HCT116 (cell line): ENCODE measurements around the gene USF2. TPM values are rescaled to one million over a fixed set of nuclear protein-coding genes. Genes with fewer than 3 reads are reported as not detected.

ENCODE experiments used
- ATAC-seq: fragments of 200-7000 bp; cut with Tn5 transposase; 2 replicates; pipeline ENCODE4 v1.9.1; 2020; ENCODE audit warnings: mild to moderate bottlenecking, moderate library complexity
- BruUV-seq: library from RNA; stranded (reverse); fragments of 400-500 nt; replicated peaks from 2 replicates; lab custom pipeline; 2021; lab: Mats Ljungman, UMichigan
- CTCF ChIA-PET: fragments of 300-600 bp; sonication (Branson Sonifier 250); formaldehyde crosslinking; loops from one replicate; lab custom pipeline; 2021; ENCODE audit warnings: antibody characterized with exemption; lab: Charles Lee
- POLR2A ChIA-PET: fragments of 300-600, 350-600 bp; sonication (Branson Sonifier 250); formaldehyde crosslinking; loops from one replicate; lab custom pipeline; 2021; ENCODE audit warnings: antibody characterized with exemption; lab: Charles Lee
- RAD21 ChIA-PET, 2 experiments: fragments of 300-600 bp; sonication (Branson Sonifier 250); formaldehyde crosslinking; loops; one replicate each; lab custom pipeline; 2023; ENCODE audit warnings: low total read pairs in 2 of 2; ENCODE audit not compliant: uncharacterized antibody in 2 of 2, unreplicated experiment in 2 of 2, low non-redundant PET in 1 of 2; lab: Charles Lee
- DNase-seq: peaks from one replicate; pipeline ENCODE4 v3.0.0-alpha.2; 2010; ENCODE audit warnings: low read depth, low spot score
- H2AFZ ChIP-seq: fragments of 200-600 bp; shearing (Covaris generic), sonication (generic); 2 replicates; pipeline ENCODE4 v1.6.1; 2017; ENCODE audit warnings: low read depth, mixed run types, mixed read lengths, antibody characterized with exemption, low read length; ENCODE audit not compliant: poor library complexity, severe bottlenecking
- H3K27ac ChIP-seq: 2 replicates; pipeline ENCODE4 v1.5.1; 2012; ENCODE audit warnings: low read depth, low read length
- H3K27me3 ChIP-seq: fragments of 200-600 bp; sonication (generic); 2 replicates; pipeline ENCODE4 v1.6.1; 2016; ENCODE audit warnings: mixed run types, low read length, mixed read lengths; ENCODE audit not compliant: insufficient read depth
- H3K36me3 ChIP-seq, 2 experiments: fragments of 200-500 bp in 1 of 2; fragments of 200-600 bp in 1 of 2; sonication (Bioruptor generic) in 1 of 2; sonication (generic) in 1 of 2; 2 replicates each; pipeline versions ENCODE4 v1.5.1 to v1.6.1; 2014 to 2016; ENCODE audit warnings: low read length in 2 of 2, inconsistent platforms in 1 of 2, mixed read lengths in 1 of 2, mixed run types in 1 of 2; ENCODE audit not compliant: insufficient read depth in 2 of 2, control insufficient read depth in 1 of 2
- H3K4me1 ChIP-seq, 2 experiments: fragments of 200-600 bp in 1 of 2; sonication (generic) in 1 of 2; 2 replicates each; pipeline versions ENCODE4 v1.5.1 to v1.6.1; 2012 to 2017; ENCODE audit warnings: low read length in 2 of 2, inconsistent platforms in 1 of 2, mild to moderate bottlenecking in 1 of 2, mixed read lengths in 1 of 2, mixed run types in 1 of 2, moderate library complexity in 1 of 2; ENCODE audit not compliant: insufficient read depth in 2 of 2, control insufficient read depth in 1 of 2
- H3K4me2 ChIP-seq: fragments of 200-600 bp; sonication (generic); 2 replicates; pipeline ENCODE4 v1.6.1; 2017; ENCODE audit warnings: mixed run types, low read length, mixed read lengths
- H3K4me3 ChIP-seq, 2 experiments: fragments of 200-600 bp in 1 of 2; sonication (generic) in 1 of 2; replicated peaks in 1 of 2; 2 replicates each; pipeline ENCODE4 v1.5.1; 2011 to 2016; ENCODE audit warnings: low read length in 2 of 2, control low read depth in 1 of 2, low read depth in 1 of 2, mild to moderate bottlenecking in 1 of 2, mixed read lengths in 1 of 2, mixed run types in 1 of 2
- H3K79me2 ChIP-seq: fragments of 200-600 bp; sonication (generic); 2 replicates; pipeline ENCODE4 v1.6.1; 2017; ENCODE audit warnings: mild to moderate bottlenecking, mixed run types, low read length, moderate library complexity, mixed read lengths; ENCODE audit not compliant: insufficient read depth
- H3K9ac ChIP-seq: fragments of 200-600 bp; sonication (generic); 2 replicates; pipeline ENCODE4 v1.6.1; 2016; ENCODE audit warnings: low read length, mixed read lengths
- H3K9me2 ChIP-seq: fragments of 200-600 bp; sonication (generic), shearing (Covaris generic); 2 replicates; pipeline ENCODE4 v1.6.1; 2017; ENCODE audit warnings: mixed run types, mild to moderate bottlenecking, moderate library complexity; ENCODE audit not compliant: insufficient read depth
- H3K9me3 ChIP-seq, 2 experiments: fragments of 200-500 bp in 1 of 2; fragments of 200-600 bp in 1 of 2; sonication (Bioruptor generic) in 1 of 2; sonication (generic) in 1 of 2; 2 replicates each; pipeline ENCODE4 v1.6.1; 2014 to 2017; ENCODE audit warnings: low read length in 2 of 2, mixed read lengths in 2 of 2, inconsistent platforms in 1 of 2, low read depth in 1 of 2, mild to moderate bottlenecking in 1 of 2, mixed run types in 1 of 2, moderate library complexity in 1 of 2; ENCODE audit not compliant: control insufficient read depth in 1 of 2, insufficient read depth in 1 of 2
- H4K20me1 ChIP-seq: fragments of 200-600 bp; sonication (generic), shearing (Covaris generic); 2 replicates; pipeline ENCODE4 v1.6.1; 2017; ENCODE audit warnings: mixed run types, mild to moderate bottlenecking, moderate library complexity; ENCODE audit not compliant: insufficient read depth
- CBX3 ChIP-seq: IDR thresholded peaks from 2 replicates; pipeline ENCODE4 v1.6.1; 2012; ENCODE audit warnings: low read depth
- CEBPB ChIP-seq: IDR thresholded peaks from 2 replicates; pipeline ENCODE4 v1.6.1; 2012; ENCODE audit warnings: low read depth
- EGR1 ChIP-seq: IDR thresholded peaks from 2 replicates; pipeline ENCODE4 v1.6.1; 2012; ENCODE audit warnings: low read depth
- ELF1 ChIP-seq: IDR thresholded peaks from 2 replicates; pipeline ENCODE4 v1.6.1; 2012; ENCODE audit warnings: low read depth, borderline replicate concordance
- EZH2phosphoT487 ChIP-seq: fragments of 200-600 bp; IDR thresholded peaks from 2 replicates; pipeline ENCODE4 v1.6.1; 2018; ENCODE audit warnings: antibody characterized with exemption, borderline replicate concordance
- POLR2A ChIP-seq: IDR thresholded peaks from 2 replicates; pipeline ENCODE4 v1.7.0; 2011; ENCODE audit warnings: borderline replicate concordance; ENCODE audit not compliant: insufficient read depth, insufficient read length; ENCODE audit errors: extremely low read depth
- REST ChIP-seq: IDR thresholded peaks from 2 replicates; pipeline ENCODE4 v1.6.1; 2012; ENCODE audit warnings: low read depth
- SP1 ChIP-seq: IDR thresholded peaks from 2 replicates; pipeline ENCODE4 v1.6.1; 2012; ENCODE audit warnings: low read depth
- TCF7L2 ChIP-seq: IDR thresholded peaks from 2 replicates; pipeline ENCODE4 v1.7.0; 2011; ENCODE audit warnings: borderline replicate concordance, inconsistent platforms; ENCODE audit not compliant: insufficient read depth, insufficient read length; ENCODE audit errors: extremely low read depth
- YY1 ChIP-seq: IDR thresholded peaks from 2 replicates; pipeline ENCODE4 v1.6.1; 2011; ENCODE audit warnings: low read length, low read depth, moderate library complexity, mild to moderate bottlenecking; ENCODE audit not compliant: insufficient replicate concordance; ENCODE audit errors: extremely low read depth
- ZNF274 ChIP-seq: fragments of 200-500 bp; sonication (Bioruptor generic); IDR thresholded peaks from 2 replicates; pipeline ENCODE4 v1.6.1; 2014; ENCODE audit warnings: mild to moderate bottlenecking, low read depth, low read length, inconsistent platforms
- intact Hi-C: fragments of 100-400 bp; cut with micrococcal nuclease; formaldehyde crosslinking; loops from 2 replicates; pipeline ENCODE4 v1.10.0; 2022
- total RNA-seq: library from RNA; stranded (reverse); gene quantifications from one replicate; pipeline ENCODE4 v1.2.1, GENCODE V29; 2021; ENCODE audit not compliant: unreplicated experiment
- TF ChIP-seq, protein P1 (sequence below): IDR thresholded peaks from 2 replicates; pipeline ENCODE4 v1.6.1; 2012
- TF ChIP-seq, protein P2 (sequence below), 3 experiments: fragments of 200-600 bp in 1 of 3; sonication (generic) in 1 of 3; IDR thresholded peaks in 2 of 3; conservative IDR thresholded peaks in 1 of 3; 2 replicates each; pipeline ENCODE4 v1.5.1; 2012 to 2017; ENCODE audit warnings: low read depth in 2 of 3, low read length in 2 of 3, antibody characterized with exemption in 1 of 3, borderline replicate concordance in 1 of 3, control low read depth in 1 of 3, mild to moderate bottlenecking in 1 of 3, mixed read lengths in 1 of 3, mixed run types in 1 of 3, moderate library complexity in 1 of 3; ENCODE audit not compliant: insufficient read depth in 1 of 3
- TF ChIP-seq, protein P3 (sequence below): IDR thresholded peaks from 2 replicates; pipeline ENCODE4 v1.6.1; 2011; ENCODE audit warnings: mild to moderate bottlenecking, low read length, moderate library complexity; ENCODE audit not compliant: insufficient replicate concordance; ENCODE audit errors: extremely low read depth
- TF ChIP-seq, protein P4 (sequence below): IDR thresholded peaks from 2 replicates; pipeline ENCODE4 v1.6.1; 2012

USF2 gene
- total RNA-seq, 1 experiment from 2014 or later, result 98.4 TPM

DNA sequence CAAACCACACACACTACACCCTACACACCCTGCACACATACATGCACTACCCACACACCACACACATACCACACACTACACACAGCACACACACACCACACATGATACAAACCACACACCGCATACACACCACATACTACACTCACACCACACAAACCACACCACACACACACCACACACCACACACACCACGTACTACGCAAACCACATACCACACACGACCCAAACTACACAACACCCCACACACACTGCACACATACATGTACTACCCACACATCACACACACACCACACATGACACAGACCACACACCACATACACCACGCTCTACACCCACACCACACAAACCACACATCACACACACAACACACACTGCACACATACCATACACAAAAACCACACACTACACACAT is 29.8 kb downstream of the USF2 start:
- ChIA-PET CTCF (no interaction called here), RAD21 (no interaction called here), POLR2A (no interaction called here)
- Histone ChIP-seq H3K4me1 (no peaks in the 10 kb centered on the region), H3K9ac (no peak overlapping the region), H2AFZ (no peak overlapping the region), H3K79me2 (no peaks in the 10 kb centered on the region), H3K36me3 (no peaks in the 10 kb centered on the region), H3K4me2 (no peak overlapping the region), H3K27ac (no peak overlapping the region; the same call in 1 of the 2 replicates), H3K27me3 (no peaks in the 10 kb centered on the region), H4K20me1 (no peaks in the 10 kb centered on the region), H3K4me3 (no peak overlapping the region), H3K9me3 (peaks cover 0 to 6% of the 10 kb centered on the region in 2 experiments; a peak in 1 of 4 replicates), H3K9me2 (no peaks in the 10 kb centered on the region)
- intact Hi-C loops, result no loop called here
- ATAC-seq, result no peak
- BruUV-seq, result no TSS peak
- no peak for DNase-seq
- TF ChIP-seq REST (no peak), EGR1 (no peak), SP1 (no peak), POLR2A (no peak), YY1 (no peak), TCF7L2 (no peak), EZH2phosphoT487 (no peak), ELF1 (no peak), CEBPB (no peak), ZNF274 (no peak), CBX3 (no peak)
- TF ChIP-seq, protein P1, sequence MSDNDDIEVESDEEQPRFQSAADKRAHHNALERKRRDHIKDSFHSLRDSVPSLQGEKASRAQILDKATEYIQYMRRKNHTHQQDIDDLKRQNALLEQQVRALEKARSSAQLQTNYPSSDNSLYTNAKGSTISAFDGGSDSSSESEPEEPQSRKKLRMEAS, result no peak
- TF ChIP-seq, protein P2, sequence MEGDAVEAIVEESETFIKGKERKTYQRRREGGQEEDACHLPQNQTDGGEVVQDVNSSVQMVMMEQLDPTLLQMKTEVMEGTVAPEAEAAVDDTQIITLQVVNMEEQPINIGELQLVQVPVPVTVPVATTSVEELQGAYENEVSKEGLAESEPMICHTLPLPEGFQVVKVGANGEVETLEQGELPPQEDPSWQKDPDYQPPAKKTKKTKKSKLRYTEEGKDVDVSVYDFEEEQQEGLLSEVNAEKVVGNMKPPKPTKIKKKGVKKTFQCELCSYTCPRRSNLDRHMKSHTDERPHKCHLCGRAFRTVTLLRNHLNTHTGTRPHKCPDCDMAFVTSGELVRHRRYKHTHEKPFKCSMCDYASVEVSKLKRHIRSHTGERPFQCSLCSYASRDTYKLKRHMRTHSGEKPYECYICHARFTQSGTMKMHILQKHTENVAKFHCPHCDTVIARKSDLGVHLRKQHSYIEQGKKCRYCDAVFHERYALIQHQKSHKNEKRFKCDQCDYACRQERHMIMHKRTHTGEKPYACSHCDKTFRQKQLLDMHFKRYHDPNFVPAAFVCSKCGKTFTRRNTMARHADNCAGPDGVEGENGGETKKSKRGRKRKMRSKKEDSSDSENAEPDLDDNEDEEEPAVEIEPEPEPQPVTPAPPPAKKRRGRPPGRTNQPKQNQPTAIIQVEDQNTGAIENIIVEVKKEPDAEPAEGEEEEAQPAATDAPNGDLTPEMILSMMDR (IDR thresholded peaks at IDR 0.05 in 2 of 3, conservative IDR thresholded peaks at IDR 0.05 in 1 of 3; ENCODE audit: borderline replicate concordance in 1 of 3, insufficient read depth in 1 of 3, low read depth in 2 of 3, low read length in 2 of 3), result no peak
- TF ChIP-seq, protein P3, sequence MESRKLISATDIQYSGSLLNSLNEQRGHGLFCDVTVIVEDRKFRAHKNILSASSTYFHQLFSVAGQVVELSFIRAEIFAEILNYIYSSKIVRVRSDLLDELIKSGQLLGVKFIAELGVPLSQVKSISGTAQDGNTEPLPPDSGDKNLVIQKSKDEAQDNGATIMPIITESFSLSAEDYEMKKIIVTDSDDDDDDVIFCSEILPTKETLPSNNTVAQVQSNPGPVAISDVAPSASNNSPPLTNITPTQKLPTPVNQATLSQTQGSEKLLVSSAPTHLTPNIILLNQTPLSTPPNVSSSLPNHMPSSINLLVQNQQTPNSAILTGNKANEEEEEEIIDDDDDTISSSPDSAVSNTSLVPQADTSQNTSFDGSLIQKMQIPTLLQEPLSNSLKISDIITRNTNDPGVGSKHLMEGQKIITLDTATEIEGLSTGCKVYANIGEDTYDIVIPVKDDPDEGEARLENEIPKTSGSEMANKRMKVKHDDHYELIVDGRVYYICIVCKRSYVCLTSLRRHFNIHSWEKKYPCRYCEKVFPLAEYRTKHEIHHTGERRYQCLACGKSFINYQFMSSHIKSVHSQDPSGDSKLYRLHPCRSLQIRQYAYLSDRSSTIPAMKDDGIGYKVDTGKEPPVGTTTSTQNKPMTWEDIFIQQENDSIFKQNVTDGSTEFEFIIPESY, result no peak
- TF ChIP-seq, protein P4, sequence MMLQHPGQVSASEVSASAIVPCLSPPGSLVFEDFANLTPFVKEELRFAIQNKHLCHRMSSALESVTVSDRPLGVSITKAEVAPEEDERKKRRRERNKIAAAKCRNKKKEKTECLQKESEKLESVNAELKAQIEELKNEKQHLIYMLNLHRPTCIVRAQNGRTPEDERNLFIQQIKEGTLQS, result no peak
